GM18511 (cell line): ENCODE measurements around the gene GRIK3.
"Not testable (repeated sequence)": the region's sequence is repeated elsewhere in the genome, so short reads cannot be mapped to it uniquely, and the experiment has no call there.

ENCODE experiments used
- ATAC-seq: cut with Tn5 transposase; IDR thresholded peaks from one replicate; pipeline ENCODE4 v1.9.1; 2021; ENCODE audit warnings: mild to moderate bottlenecking, moderate library complexity; ENCODE audit not compliant: unreplicated experiment

Gene GRIK3

GRCh38 chr1:36912365-36912865 lies 121.9 kb downstream of the GRIK3 start:
- ATAC-seq: no peak

GRCh38 chr1:36911561-36912364 lies 122.6 kb downstream of the GRIK3 start:
- no peak for ATAC-seq

- ATAC-seq: no peak
Observed at GRCh38 chr1:36910886-36911540, 123.3 kb downstream of the GRIK3 start.

DNA sequence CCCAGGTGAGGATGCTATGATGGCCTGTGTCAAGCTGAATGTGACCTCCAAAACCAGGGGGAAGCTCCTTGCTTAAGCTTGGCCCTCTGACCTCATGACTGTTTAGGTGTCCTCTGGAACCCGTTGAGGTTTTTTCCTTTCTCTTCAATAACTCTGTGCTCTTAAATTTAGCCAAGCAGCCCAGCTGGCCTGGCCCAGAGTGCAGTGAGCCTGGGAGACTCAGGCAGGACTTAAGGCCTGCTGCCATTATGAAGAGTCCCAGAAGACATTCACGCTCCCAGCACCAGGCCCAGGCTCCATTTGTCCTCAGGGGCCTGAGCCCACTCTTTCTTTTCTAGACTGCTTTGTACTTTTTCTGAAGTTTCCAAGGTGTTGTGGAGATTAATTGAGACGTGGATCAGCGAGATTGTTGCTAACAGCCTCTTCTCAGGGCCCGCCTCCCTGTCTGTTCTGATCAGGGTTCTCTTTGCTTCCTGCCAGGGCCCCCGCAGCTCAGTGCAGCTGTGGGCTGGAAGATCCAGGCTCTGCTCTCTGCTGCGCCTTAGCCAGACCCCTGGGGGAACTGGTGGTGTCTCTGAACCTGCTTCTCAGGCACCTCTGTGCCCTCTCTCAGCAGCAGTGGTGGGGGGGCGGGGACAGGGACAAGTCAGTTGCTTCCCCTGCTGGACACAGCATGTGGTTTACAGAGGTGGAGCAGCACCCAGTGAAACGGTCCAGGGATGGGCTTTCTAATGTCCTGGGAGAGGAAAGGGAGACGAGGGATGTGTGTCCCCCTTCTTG lies 124.2 kb downstream of the GRIK3 start:
- no peak for ATAC-seq

- ATAC-seq: not testable (repeated sequence)
Observed at GRCh38 chr1:36909359-36909758, 125.0 kb downstream of the GRIK3 start.

DNA sequence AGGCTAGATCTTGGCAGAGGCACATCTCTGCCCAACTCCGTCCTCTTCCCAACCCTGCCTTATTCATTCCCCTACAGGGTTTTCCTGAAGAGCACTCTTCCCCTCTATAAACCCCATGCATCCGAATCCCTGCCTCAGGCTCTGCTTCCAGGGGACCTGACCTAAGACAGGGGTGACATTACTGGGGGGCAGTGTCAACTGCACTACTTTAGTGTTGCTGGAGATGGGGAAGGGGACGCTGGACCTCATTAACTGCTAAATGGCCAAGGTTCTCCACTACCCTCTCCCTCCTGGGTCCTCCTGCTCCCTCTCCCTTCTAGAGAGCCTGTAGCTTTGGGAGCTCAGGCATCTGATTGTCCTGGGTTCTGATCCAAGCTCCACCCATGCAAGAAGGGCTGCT lies 126.2 kb downstream of the GRIK3 start:
- ATAC-seq: no peak

GRCh38 chr1:36906555-36906954 lies 127.8 kb downstream of the GRIK3 start:
- ATAC-seq: no peak

DNA sequence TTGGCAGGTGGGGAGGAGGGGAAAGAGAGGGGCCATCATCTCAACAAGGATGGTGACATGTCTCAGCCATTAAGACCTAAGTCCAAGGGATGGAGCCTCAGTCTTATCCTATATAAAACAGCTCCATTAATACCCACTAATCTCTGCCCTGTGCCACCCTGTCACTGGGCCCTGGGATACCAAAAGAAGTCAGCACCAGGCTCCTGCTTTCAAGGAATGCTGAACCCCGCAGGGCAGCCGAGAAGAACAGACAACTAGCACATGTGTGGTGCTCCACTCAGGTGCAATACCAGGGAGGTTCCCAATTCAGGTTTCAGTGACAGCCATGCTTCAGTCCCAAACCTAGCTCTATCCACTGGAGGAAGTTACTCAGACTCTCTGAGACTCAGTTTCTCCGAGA lies 128.4 kb downstream of the GRIK3 start:
- no peak for ATAC-seq

DNA sequence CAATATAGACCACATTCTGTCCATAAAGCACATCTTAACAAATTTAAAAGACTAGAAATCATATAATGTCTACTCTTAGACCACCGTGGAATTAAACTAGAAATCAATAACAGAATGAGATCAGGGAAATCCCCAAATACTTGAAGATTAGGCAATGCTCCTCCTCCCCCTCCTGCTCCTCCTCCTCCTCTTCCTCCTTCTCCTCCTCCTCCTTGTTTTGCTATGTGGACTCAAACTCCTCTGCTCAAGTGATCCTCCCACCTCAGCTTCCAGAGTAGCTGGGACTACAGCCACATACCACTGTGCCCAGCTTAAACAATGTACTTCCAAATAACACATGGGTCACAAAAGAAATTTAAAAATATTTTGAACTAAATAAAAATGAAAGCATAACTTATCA lies 134.2 kb downstream of the GRIK3 start:
- no peak for ATAC-seq

GRCh38 chr1:36897813-36898212 lies 136.5 kb downstream of the GRIK3 start:
- ATAC-seq: not testable (repeated sequence)

DNA sequence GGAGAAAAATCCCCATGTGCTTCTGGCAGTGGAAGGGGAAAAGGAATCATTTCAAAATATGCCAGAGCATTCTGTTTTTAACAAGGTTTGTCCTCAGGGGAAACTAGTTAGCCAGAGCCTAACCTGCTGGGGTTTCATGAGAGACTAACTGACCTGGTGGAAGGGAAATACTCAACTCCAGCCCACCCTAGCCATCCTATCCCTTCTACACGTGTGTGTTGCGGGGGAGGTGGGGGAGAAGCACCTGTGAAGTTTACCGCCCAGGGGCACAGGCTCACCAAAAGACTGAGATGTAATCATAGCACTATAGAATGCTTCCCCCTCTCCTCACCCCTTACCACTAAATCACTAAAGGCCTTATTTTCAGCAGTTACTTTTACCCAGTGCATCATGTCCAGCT lies 139.5 kb downstream of the GRIK3 start:
- no peak for ATAC-seq

- ATAC-seq: no peak
Observed at GRCh38 chr1:36890776-36891175, 143.5 kb downstream of the GRIK3 start.

DNA sequence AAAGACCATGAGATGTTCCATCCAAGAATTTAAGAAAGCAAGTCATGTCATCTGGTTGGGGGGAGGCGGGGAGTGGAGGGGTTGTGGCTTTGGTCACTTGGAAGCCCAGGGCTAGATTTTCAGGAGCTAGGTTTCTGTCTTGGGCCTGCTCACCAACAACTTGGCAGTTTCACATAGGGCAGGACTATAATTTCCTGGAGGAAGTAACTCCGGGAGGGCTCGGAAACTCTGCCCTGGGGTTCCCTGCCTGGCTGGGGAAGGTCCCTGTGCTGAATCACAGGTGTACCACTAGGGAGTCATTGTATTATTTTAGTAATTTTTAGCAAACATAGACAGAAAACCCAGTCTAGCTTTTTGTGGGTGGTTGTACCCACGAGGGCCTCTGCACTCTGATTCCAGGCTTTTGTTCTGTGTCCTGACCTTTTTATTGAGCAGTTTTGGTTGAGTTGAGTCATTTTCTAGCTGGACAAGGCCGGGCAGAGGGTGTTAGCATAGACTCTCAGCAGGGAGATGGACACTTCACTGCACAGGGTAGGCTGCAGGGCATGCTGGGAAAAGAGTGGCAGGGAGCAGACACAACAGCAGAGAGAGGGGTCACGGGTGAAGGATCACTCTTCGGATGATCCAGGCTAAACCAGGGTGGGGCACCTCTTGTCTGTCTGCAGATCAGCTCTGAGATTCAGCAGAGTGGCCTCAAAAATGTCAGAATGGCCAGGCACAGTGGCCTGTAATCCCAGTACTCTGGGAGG lies 144.7 kb downstream of the GRIK3 start:
- no peak for ATAC-seq

DNA sequence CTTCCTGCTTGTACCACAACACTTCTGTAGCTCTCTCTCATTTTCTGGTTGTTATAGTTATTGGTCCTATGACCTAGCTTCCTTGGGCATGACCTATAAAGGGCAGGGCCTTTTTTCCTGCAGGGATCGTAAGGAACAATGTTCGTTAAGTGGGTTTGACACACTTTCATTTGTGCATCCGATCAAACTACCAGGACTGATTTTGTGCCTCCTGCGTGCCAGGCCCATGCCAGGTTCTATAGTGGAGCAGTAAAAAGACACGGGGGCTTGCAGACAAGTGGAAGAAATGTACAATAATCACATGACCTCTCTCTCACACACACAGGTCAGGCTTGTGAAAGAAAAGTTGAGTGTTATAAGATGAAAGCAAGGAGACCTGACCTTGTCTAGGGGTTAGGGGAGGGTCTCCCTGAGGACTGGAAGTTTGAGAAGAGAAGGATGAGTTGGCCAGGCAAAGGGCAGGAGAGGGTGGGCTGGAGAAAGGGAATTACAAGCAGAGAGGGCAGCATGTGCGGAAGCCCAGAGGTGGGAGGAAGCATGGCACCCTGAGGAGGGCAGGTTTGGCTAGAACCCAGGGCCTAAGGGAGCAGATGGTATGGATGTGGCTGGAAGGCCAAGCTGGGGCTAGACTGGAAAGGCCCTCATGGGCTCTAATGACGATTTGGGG lies 145.4 kb downstream of the GRIK3 start:
- no peak for ATAC-seq

DNA sequence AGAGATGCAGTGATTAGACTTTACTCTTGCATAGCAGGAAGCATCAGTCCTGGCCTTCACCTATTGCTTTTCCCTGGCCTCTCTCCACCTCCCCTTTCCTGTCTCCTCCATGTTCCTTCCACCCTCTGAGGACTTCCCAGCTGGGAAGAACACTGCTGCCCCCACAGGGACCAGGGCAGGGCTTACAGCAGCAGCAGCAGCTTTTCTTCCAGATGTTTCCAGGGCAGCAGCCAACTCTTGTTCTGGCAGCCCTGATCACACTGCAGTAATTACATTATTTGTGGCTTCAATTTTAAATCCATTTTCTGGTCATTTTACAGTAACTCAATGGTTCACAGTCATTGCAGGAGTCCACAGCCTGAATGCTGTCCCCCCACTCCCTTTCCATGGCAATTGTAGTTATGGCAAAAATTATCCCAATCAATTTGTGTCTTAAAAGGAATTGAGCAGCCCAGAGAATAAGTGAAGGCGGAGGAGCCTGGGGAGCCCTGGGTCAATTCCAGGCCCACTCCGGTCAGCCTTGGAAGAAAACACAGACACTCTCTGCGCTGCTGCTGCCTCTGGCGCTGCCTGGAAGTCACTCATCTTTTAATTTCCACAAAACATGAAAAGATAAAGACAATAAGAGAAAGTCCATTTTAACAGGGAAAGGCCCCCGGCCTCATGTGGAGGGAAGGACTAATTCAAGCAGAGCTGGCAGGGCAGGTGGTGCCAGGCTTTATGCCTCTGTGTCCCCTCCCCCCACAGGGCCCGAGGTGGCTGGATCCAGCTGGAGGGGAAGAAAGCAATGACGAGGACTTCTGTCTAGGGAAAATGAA lies 148.6 kb downstream of the GRIK3 start:
- ATAC-seq: no peak

GRCh38 chr1:36884801-36885200 lies 149.5 kb downstream of the GRIK3 start:
- ATAC-seq: no peak

GRCh38 chr1:36884029-36884701 lies 150.2 kb downstream of the GRIK3 start:
- ATAC-seq: no peak

- no peak for ATAC-seq
Observed at GRCh38 chr1:36883315-36883949, 150.9 kb downstream of the GRIK3 start.
